Esophagus squamous epithelium (tissue), 5 donors: ENCODE data around the gene KCTD18. TPM values are rescaled to one million over a fixed set of nuclear protein-coding genes. Genes with fewer than 3 reads are reported as not detected.
A peak's percentile ranks its signal among the peaks of the same experiment; 100 is the strongest.

ENCODE experiments used
- DNase-seq: peaks from one replicate; lab custom pipeline; 2025; lab: John Stamatoyannopoulos, UW
- H3K27ac ChIP-seq, 4 donors: fragments of 200-600 bp; sonication (generic); one replicate each; pipeline ENCODE4 v1.5.1; 2016 to 2019; ENCODE audit warnings: mild to moderate bottlenecking in 1 of 4
- H3K27me3 ChIP-seq, 4 donors: fragments of 200-600 bp; sonication (generic); 1 replicate in 3 of 4; 2 replicates in 1 of 4; pipeline versions ENCODE4 v1.5.1 to v1.6.0; 2017 to 2021; ENCODE audit warnings: antibody characterized with exemption in 1 of 4
- H3K36me3 ChIP-seq, 3 donors: fragments of 200-600 bp; sonication (generic); one replicate each; pipeline ENCODE4 v1.5.1; 2016 to 2019
- H3K4me1 ChIP-seq, 3 donors: fragments of 200-600 bp; sonication (generic); one replicate each; pipeline ENCODE4 v1.5.1; 2017 to 2019
- H3K4me3 ChIP-seq, 4 donors: fragments of 200-600 bp; sonication (generic); 1 replicate in 3 of 4; 2 replicates in 1 of 4; pipeline ENCODE4 v1.5.1; 2016 to 2019; ENCODE audit warnings: mild to moderate bottlenecking in 2 of 4, moderate library complexity in 1 of 4
- H3K9me3 ChIP-seq, 3 donors: fragments of 200-600 bp; sonication (generic); one replicate each; pipeline ENCODE4 v1.5.1; 2016 to 2019
- POLR2A ChIP-seq, 4 donors: fragments of 450-650 bp; IDR thresholded peaks; one replicate each; pipeline ENCODE4 v1.6.1; 2017; ENCODE audit warnings: antibody characterized with exemption in 4 of 4, mild to moderate bottlenecking in 4 of 4, moderate library complexity in 3 of 4
- WGBS, 2 donors: methylation state at CpG; one replicate each; pipeline ENCODE4 v1.1.5; 2018; 5-methylcytosine and 5-hydroxymethylcytosine counted together
- intact Hi-C: fragments of 100-400 bp; cut with DNase I; formaldehyde crosslinking; loops from one replicate; pipeline ENCODE4 v1.15.0; 2022
- total RNA-seq, 4 donors: library from RNA; depleted of rRNA; stranded (reverse); fragments of >200 nt; gene quantifications; one replicate each; pipeline ENCODE4 v1.1.0, GENCODE V29; 2016
- TF ChIP-seq, protein P1 (sequence below), 6 experiments: fragments of 450-650 bp in 4 of 6; fragments of 200-600 bp in 2 of 6; sonication (generic) in 2 of 6; IDR thresholded peaks; one replicate each; pipeline ENCODE4 v1.5.1; 2016 to 2019; ENCODE audit warnings: antibody characterized with exemption in 6 of 6, mild to moderate bottlenecking in 4 of 6, moderate library complexity in 4 of 6
- donor health status: DM: yes; HTN: yes; CAD: no.

Gene KCTD18
- total RNA-seq, 4 donors from 2014 or later = 6.9 to 19.5 (median 13.9) TPM

DNA sequence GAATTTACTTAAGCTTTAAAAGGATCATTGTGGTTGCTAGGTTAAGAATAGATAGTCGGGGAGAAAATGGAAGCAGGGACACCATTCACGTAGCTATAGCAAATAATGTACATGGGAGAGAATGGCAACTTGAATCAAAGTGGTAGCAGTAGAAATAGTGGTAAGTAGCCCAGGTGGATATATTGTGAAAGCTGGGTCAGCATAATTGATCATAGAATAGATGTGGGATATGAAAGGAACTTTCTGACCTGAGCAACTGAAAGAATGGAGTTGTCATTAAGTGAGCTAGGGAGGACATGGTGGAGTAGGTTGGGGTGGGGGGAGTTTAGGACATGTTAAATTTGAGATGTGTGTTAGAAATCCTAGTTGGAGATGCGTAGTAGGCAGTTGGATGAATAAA lies 18.4 kb upstream of the KCTD18 start:
- WGBS, 2 donors = 80 to 81% methylated on average over 2 to 3 of the region's 3 CpGs
- no peaks in the 10 kb centered on the region for H3K9me3 ChIP-seq
- intact Hi-C loops = no loop called here
- DNase-seq = no peak
- no peak overlapping the region for H3K4me3 ChIP-seq
- H3K27me3 ChIP-seq = no peaks in the 10 kb centered on the region
- H3K27ac ChIP-seq = no peak overlapping the region
- peaks cover 0 to 20% (median 7%) of the 10 kb centered on the region in 3 donors for H3K4me1 ChIP-seq
- TF ChIP-seq, protein P1, sequence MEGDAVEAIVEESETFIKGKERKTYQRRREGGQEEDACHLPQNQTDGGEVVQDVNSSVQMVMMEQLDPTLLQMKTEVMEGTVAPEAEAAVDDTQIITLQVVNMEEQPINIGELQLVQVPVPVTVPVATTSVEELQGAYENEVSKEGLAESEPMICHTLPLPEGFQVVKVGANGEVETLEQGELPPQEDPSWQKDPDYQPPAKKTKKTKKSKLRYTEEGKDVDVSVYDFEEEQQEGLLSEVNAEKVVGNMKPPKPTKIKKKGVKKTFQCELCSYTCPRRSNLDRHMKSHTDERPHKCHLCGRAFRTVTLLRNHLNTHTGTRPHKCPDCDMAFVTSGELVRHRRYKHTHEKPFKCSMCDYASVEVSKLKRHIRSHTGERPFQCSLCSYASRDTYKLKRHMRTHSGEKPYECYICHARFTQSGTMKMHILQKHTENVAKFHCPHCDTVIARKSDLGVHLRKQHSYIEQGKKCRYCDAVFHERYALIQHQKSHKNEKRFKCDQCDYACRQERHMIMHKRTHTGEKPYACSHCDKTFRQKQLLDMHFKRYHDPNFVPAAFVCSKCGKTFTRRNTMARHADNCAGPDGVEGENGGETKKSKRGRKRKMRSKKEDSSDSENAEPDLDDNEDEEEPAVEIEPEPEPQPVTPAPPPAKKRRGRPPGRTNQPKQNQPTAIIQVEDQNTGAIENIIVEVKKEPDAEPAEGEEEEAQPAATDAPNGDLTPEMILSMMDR (IDR thresholded peaks at IDR 0.05) = no peak
- TF ChIP-seq POLR2A (IDR thresholded peaks at IDR 0.05) = no peak
- H3K36me3 ChIP-seq = no peaks in the 10 kb centered on the region

DNA sequence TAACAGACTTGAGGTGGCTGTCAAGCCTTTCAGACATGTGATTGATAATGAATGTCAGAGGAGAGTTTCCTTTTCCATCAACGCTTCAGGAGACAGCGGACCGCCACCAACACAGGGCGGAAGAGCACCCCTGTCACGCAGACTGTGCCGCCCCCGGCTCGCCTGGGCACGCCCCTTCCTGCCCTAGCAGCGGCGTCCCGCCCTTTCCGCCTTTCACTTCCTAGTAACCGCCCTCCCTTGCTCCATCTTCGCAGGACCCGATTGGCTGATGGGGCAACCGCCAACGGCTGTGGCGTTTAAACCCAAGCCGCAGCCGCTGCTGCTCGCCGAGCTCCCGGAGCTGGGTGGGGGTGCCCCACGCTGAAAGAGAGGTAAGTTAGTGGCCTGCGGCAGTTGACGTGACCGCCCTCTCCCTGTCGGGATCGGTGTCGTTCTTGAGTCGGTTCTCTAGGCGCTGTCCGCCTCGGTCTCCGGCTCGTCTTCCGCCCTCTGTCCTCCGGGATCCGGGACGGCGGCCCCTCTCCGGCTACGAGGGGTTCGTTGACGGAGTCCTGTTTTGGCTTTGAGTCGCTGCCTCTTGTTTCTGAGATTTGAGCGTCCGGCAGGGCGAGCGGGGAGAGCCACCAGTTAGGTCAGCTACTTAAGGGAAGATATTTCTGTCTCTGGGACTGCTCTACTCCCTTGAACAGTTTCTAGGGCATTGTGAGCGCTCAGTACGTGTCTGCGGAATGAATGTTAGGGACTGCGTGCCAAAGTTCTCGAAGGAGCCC lies 16.2 kb upstream of the KCTD18 start, which contains the start of gene SGO2:
SGO2 (plus strand) TSS at position 326 of the 770 bp plus-strand sequence. CDS start 6,769 bp downstream, outside the sequence.
- TF ChIP-seq, protein P1 (IDR thresholded peaks at IDR 0.05) = peak in 1 of 6 experiments; percentile 14
- peak in 2 of 4 donors; percentile 55 to 73 for TF ChIP-seq POLR2A (IDR thresholded peaks at IDR 0.05)
- no peaks in the 10 kb centered on the region for H3K9me3 ChIP-seq
- intact Hi-C loops = no loop called here
- WGBS, 2 donors = 0 to 1% methylated on average over 31 to 53 of the region's 56 CpGs
- H3K27me3 ChIP-seq = peaks cover 0 to 9% (median 0%) of the 10 kb centered on the region in 4 donors
- no peaks in the 10 kb centered on the region for H3K36me3 ChIP-seq
- H3K4me3 ChIP-seq = peak within 1 kb of the TSS; percentile 48 to 87 (median 80)
- peaks cover 0 to 20% (median 7%) of the 10 kb centered on the region in 3 donors for H3K4me1 ChIP-seq
- H3K27ac ChIP-seq = peak within 1 kb of the TSS; percentile 40 to 78 (median 64)
- DNase-seq = peak; percentile 68

DNA sequence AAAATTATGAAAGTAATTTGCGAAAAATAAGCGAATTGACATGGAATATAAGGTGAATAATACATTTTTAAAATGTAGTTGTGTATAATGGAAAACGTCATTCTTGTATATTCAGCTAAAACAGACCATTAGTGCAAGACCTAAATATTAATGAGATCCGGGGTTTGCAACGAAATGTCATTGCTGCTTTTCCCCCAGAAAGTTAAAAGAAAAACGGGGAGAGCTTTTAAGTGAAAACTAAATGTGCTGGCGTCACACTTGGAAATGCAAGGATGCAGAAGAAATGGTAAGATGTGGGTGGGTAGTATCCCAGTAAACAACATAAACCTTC lies 15.6 kb upstream of the KCTD18 start:
- H3K36me3 ChIP-seq = no peaks in the 10 kb centered on the region
- WGBS, 2 donors = 17 to 18% methylated on average over 7 of the region's 7 CpGs
- no peaks in the 10 kb centered on the region for H3K9me3 ChIP-seq
- H3K27ac ChIP-seq = peak overlapping the region in 3 of 4 donors; percentile 56 to 78 (median 73)
- peaks cover 0 to 20% (median 7%) of the 10 kb centered on the region in 3 donors for H3K4me1 ChIP-seq
- DNase-seq = no peak
- peaks cover 0 to 9% (median 0%) of the 10 kb centered on the region in 4 donors for H3K27me3 ChIP-seq
- peak overlapping the region; percentile 48 to 87 (median 80) for H3K4me3 ChIP-seq
- intact Hi-C loops = no loop called here
- TF ChIP-seq, protein P1 (IDR thresholded peaks at IDR 0.05) = no peak
- TF ChIP-seq POLR2A (IDR thresholded peaks at IDR 0.05) = no peak

DNA sequence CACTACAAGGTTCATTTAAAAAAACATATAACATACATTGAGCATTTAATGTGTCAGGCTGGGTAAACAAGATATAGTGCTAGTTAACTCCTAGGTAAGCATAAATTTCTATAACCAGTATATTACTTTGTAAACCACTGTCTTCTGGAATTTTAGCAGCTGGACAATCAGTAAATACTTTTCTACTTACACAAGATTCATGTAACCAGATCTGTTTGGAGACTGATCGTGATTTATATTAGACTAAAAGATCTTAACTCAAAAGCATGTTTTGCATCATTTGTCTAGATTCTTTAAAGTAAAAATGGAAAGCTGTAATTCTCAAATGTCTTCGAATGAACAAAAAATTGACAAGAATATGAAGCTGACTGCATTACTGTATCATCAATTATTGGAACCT lies 15.2 kb upstream of the KCTD18 start:
- H3K4me3 ChIP-seq = no peak overlapping the region

More for the DNA sequence above, 15.2 kb upstream of the KCTD18 start:
- intact Hi-C loops = no loop called here
- Histone ChIP-seq H3K27ac (no peak overlapping the region), H3K9me3 (no peaks in the 10 kb centered on the region), H3K36me3 (no peaks in the 10 kb centered on the region), H3K4me1 (peaks cover 0 to 20% (median 7%) of the 10 kb centered on the region in 3 donors), H3K27me3 (peaks cover 0 to 9% (median 0%) of the 10 kb centered on the region in 4 donors)
- WGBS, 2 donors = 66 to 67% methylated on average over 2 of the region's 2 CpGs
- no peak for DNase-seq
- no peak for TF ChIP-seq POLR2A (IDR thresholded peaks at IDR 0.05)
- TF ChIP-seq, protein P1 (IDR thresholded peaks at IDR 0.05) = no peak
